A673 (cell line): ENCODE data around the gene NDUFB6.

ENCODE experiments used
- CTCF ChIP-seq: fragments of 300-800, 200-600 bp; sonication (generic); conservative IDR thresholded peaks from 2 replicates; pipeline ENCODE4 v1.5.1; 2017; ENCODE audit warnings: low read depth, mild to moderate bottlenecking, antibody characterized with exemption, low read length, moderate library complexity, mixed read lengths
- EZH2 ChIP-seq: fragments of 200-600 bp; sonication (generic); IDR thresholded peaks from 2 replicates; pipeline ENCODE4 v1.6.1; 2017; ENCODE audit warnings: borderline replicate concordance, low read depth, mild to moderate bottlenecking, mixed read lengths, antibody characterized with exemption, low read length; ENCODE audit not compliant: poor library complexity, severe bottlenecking

- TF ChIP-seq CTCF (no peak), EZH2 (no peak)
Measured at GRCh38 chr9:32596096-32596865, 23.3 kb upstream of the NDUFB6 start.
